ENCODE results near the gene BLMH.

BLMH gene

DNA sequence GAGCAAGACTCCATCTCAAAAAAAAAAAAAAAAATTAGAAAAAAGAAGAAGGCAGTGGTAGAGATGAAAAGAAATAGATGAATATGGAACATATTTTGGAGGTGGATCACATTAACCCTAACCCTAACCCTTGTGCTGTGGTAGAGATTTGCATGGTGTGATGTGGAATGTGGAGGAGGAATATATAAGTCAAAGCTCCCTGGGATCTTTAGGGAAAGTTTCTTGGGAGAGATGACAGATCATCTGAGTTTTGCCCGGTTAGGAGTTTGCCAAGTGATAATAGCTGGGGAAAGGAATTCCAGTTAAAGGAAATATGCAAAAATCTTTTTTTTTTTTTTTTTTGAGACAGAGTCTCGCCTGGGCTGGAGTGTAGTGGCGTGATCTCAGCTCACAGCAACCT is 13.0 kb upstream of the BLMH start:
- no peak for DNase-seq

DNA sequence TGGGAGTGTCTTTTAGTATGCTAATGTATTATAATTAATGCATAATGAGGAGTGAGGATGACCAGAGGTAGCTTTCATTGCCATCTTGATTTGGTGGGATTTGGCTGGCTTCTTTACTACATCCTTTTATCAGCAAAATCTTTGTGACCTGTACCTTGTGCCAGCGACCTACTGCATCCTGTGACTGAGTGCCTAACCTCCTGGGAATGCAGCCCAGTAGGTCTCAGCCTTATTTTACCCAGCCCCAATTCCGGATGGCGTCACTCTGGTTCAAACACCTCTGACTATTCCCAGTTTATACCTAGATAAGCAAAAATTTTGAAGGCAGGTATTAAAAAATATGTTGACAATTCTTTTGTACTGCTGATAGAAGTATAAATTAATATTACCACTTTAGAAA is 10.5 kb upstream of the BLMH start:
- DNase-seq = no peak

DNA sequence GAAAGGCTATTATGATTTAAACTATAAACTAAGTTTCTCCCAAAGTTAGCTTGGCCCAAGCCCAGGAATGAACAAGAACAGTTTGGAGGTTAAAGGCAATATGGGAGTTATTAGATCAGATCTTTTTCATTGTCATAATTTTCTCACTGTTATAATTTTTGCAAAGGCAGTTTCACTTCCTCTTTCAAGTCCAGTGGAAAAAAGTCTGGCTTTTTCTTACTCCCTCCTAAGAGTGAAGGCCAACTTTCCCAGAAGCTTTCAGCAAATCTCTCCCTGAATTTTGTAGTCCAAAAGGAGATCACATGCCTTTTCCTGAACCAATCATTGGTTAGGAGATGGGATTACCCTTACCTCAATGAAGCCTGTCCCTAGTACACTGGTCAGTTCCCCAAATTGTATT is 9.1 kb upstream of the BLMH start:
- DNase-seq = no peak

DNA sequence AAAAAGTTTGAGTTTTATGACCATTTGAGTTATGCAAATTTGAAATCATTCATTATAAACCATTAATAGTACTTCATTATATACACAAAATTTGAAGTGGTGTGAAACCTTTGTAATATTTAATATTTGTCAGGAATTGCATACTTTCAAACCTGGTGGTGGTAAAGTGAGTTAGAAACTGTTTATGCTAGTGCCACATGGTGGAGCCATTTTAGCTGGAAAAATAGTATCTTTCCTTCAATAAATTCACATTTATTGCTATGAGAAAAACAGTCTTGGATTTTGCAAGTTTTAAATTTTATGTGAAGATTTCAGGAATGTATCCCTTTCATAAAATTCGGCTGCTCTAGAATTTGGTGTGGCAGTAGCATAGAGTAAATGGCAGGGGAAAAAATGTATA is 7.3 kb upstream of the BLMH start:
- no peak for DNase-seq

DNA sequence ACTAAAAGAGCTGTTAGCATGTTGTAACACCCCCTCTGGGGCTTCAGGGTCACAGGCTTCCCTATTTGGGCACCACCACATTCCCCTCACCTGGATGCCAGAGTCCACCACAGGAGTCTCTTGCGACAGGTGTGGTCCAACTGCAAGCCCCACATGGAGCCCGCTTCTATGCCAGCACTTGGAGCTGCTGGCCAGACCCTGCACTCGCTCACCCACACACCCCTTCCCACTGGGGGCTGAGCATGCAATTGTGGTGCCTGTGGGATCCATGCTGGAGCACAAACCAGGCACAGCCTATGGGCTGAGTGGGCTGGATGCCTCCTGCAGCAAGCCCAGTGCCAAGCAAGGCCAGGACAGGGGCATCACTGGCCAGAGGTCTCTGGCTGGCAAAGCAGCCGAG is 6.0 kb upstream of the BLMH start:
- no peak for DNase-seq

DNA sequence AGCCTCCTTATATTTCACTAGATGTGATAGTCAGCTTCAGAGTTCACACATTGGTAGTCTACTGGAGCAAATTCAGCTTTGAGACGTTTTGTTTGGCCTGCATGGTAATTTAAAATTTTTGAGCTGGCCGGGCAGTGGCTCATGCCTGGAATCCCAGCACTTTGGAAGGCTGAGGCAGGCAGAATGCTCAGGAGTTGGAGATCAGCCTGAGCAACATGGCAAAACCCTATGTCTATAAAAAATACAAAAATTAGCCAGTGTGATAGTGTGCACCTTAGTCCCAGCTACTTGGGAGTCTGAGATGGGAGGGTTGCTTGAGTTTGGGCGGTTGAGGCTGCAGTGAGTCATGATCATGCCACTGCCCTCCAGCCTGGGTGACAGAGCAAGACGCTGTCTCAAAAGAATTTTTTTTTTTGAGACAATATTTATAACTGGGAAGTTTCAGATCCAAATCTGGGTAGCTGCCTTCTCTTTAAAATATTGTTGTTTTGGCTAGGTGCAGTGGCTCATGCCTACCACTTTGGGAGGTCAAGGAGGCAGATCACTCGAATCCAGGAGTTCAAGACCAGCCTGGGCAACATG is 4.8 kb upstream of the BLMH start:
- no peak for DNase-seq

DNA sequence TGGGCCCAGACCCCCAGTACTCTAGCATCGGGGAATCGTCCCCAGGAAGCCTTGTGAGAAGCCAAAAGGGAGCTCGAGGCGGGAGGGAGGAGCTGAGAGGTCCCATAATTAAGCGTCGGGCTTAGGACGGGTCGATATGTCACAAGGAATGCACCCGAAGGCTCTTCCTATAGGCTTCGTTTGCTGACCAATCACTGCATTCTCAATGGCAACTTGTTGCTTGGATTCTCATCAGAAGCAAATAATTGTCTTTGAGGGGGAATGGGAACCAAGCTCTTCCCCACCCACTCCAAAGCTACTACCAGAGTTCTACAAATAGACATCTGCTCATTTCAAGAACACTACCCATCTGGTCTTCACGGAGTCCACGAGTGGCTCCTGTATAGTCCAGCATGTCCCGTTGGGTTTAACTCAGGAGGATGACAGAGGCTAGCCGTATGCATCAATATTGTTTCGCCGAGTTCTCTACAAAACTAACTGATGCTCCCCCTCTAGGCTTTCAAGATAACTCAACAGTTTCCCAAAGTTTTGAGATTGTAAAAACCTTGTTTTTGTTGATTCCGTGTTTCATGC is 628 bp upstream of the BLMH start:
- DNase-seq = peak; percentile 16

DNA sequence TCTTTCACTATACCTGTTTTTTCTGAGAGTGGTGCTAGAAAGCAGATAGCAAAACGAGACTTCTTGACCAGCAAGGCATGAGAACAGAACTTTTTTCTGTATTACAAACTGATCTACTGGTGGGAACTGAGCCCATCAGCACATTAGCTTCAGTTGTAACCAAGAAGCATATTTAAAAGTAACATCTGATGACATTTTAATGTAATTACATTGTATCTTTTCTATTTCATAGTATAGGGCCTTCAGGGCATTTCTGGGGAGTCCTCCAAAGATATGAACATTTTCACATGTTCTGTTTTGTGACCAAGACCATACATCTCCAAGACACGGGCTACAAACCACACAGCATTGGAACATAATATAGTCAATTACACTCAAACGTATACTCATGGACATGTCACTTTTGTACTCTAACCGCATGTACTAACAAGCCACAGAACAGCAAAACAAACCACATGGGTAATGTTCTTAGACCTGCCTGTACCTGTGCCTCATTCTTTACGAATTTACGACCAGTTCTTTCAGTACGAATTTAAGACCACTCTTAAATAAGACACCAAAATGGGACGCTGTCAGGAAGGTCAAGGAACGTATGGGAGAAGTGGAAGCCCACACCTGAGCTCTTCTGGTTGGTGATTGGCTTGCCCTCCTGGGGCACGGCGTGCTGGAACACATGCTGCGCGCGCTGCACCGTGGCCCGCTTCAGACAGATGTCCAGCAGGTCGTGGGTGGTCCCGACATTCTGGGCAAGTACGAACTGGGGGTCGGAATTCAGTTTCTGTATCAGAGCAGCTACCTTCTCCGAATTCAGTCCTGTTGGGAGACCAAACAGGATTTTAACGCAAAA is 825 bp downstream of the BLMH start:
- peak; percentile 60 for DNase-seq

DNA sequence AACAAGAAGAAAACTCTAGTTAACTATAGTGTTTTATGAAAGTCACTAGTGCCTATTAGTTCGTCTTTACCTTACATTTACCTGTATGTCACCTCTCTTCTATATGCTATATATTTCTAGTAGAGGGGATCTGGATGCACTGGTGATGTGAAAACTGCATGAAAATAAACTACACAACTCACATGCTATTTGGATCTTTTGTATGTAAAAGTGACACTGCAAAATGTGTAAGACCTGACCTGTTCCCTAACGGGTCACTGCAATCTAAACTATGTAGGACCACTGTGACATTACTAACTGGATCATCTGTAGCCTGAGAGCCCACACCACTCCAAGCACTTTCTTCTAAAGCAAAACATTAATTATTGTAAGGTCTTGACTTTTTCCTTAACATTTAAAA is 1.7 kb downstream of the BLMH start:
- DNase-seq = no peak

DNA sequence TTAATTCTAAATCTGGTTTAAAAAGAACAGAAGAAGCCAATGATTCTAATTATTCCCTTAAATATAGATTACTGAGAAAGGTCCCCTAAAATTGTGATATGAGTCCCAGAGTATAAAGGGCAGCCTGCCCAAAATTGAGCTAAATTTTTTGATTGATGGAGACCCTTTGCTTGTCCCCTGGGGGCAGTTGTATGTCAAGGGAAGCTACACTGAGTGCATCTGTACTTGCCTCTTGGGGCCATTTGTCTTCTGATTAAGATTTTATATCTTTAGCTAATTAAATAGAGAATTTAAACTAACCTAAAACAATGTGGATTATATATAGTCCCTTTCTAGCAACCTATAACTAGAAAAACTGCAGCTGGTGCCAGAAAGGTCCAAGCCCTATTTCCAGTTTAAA is 12.6 kb downstream of the BLMH start:
- DNase-seq = no peak

DNA sequence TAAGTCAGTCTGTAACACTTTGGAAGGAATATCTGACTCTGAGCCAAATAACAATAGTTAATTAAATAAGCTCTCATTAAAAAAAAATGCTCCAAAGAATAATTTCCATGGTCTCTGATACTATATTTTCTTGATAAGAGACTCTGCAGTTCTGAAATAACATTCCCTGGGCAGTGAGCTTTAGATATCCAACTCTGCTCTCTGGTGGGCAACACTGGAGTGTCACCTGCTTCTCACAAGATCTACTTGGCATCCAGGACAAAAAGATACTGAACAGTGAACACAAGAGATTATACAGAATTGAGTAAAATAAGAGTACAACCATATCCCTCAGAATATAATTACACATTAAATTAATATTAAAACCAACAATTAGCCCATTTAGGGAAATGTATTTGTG is 13.7 kb downstream of the BLMH start:
- no peak for DNase-seq

DNA sequence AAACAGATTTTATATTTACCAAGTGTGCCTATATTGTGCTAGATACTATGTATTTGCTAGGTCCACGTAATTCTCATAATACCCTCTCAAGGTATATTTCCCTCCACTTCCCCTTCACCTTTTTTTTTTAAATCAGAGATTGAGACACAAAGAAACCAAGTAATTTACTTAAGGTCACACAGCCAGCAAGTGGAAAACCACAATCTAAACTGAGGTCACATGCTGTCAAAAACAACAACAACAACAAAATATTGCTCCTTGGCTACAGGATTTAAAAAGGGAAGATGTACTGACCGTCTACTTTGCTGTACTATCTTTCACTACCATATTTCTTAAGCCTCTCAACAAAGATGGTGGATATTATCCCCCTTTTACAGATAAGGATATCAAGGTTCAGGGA is 15.8 kb downstream of the BLMH start:
- no peak for DNase-seq

DNA sequence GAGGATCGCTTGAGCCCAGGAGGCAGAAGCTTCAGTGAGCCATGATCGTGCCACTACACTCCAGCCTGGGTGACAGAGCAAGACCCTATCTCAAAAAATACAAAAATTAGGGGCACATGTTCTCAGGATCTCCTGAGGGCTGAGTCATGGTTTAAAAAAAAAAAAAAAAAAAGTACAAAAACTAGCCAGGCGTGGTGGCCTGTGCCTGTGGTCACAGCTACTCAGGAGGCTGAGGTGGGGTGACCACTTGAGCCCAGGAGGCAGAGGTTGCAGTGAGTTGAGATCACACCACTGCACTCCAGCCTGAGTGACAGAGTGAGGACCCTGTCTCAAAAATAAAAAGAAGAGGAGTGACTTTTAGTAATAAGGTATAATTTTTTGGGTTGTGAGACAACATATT is 16.9 kb downstream of the BLMH start:
- no peak for DNase-seq

DNA sequence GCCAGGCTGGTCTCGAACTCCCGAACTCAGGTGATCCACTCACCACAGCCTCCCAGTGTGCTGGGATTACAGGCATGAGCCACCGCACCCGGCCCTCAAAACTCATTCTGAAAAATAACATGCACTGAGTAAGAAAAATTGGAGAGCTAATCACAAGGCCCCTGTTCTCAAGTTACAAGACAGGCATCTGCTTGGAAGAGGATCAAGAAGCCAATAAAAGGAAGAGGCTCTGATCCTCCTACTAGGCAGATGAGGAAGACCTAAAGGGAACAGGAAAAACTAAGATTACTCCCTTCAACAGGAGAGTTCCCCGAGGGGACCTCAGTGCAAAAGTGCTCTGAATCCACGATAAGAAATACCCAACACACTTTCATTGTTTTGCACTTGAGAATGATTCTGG is 18.4 kb downstream of the BLMH start:
- DNase-seq = no peak

DNA sequence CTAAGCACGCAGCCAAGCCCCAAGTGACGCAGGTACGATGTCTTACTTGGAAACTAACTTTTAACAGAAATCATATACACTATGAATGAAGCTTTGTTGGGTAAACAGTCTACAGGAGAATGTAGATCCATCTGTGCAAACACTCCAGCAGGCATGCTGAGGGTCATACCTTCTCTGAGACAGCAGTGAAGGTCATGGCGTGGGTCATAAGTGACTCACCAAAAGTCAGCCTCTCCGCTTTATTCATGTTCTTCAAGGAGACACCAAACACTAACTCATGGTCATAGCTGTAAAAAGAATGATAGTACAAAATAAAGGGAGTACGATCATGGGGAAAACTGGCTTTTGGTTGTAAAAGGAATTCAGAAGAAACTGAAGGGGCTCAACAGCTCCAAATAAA is 20.6 kb downstream of the BLMH start:
- DNase-seq = no peak

DNA sequence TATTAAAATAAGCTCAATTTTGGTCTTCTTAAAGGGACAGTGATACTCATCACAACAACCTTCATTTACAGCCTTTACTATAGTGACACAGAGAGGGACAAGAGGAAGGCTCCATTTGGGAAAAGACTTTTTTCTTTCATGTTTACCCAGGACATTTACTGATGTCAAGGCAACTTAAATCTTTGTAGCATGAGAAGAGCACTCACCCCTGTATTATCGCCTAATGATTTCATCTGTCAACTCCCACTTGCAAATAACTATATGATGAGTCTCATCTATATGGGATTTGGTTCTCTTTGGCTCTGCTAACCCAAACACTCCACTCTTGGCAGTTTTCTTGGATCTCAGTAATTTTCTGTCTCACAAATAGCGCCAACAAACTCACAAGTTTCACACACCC is 24.1 kb downstream of the BLMH start:
- DNase-seq = no peak

DNA sequence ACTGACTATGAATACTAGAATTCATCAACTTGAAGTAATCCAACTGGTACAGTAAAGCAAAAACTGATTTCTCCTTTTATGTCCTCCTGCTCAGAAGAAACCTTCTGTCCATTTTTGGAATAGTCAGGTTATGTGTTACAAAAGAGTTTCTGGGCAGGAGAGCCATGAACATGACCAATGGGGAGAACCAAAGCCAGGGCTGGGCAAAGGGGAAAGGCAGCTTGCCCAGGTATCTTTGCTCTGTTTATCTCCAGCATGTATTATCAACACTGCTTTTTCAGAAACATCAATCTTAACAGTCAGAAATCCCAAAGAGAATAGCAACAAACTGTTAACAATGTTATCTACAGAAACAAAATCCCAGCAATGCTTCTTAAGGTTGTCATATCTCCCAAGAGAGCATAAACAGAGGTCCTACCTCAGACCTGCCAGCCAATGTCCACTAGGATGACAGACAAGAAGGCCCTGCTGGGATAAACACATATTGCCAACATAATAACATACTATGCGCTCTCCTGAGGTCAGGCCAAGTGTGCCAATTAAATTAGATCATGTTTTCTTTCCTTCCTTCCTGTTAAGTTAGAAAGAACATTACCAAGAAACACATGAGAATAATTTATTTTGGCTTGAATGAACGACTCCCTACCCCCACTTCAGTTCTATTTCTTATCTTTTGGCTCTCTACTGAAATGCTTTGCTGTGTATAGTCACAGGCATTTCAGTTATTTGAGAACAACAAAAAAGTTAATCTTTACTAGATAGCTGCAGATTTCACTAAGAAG is 28.0 kb downstream of the BLMH start:
- DNase-seq = no peak

DNA sequence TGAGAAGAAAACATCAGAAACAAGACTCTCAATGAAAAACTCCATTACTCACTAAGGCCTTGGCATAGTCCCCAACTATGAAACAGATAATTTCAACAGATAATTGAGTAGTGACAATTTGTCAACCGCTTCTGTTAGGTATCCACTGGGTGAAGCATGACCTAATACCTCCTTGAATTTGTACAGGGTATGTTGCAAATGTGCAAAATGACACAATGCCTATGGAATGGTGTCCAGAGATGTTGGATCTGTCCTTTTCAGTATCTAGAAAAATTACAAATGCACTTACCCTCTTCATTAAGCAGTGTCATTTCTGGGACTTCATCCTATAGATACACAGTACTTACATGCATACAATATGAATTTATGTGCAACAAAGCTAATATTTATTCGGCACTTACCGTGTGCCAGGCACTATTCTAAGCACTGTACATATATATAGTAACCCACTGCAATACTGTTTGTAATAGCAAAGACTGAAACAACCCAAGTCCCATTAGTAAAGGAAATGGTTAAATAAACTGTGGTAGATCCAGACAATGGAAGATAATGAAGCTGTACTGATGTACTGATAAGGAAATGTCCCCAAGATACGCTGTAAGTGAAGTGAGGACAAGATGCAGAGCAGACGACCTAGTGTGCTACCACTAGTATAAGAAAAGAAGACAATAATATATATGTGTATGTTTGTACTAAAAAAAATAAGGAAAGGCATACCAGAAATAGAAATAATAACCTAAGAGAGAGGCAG is 34.8 kb downstream of the BLMH start:
- no peak for DNase-seq

DNA sequence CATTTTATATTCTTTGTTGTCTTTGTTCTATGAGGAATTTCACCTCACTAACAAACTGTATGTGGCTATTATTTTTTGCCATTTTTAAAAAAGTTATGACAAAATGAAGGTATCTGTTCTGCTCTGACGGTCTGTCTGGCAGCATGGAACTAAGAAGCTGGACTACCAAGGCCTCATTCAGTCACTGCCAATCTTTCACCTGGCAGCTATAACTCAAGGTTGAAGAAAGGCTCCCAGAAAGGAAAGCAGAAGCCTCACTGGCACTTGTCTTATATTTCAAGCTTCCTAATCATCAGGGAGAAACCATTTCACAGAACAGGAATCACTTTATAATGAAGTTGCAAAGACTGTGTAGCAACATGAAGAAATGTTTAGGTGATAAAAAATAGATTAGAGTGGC is 37.6 kb downstream of the BLMH start:
- DNase-seq = no peak

DNA sequence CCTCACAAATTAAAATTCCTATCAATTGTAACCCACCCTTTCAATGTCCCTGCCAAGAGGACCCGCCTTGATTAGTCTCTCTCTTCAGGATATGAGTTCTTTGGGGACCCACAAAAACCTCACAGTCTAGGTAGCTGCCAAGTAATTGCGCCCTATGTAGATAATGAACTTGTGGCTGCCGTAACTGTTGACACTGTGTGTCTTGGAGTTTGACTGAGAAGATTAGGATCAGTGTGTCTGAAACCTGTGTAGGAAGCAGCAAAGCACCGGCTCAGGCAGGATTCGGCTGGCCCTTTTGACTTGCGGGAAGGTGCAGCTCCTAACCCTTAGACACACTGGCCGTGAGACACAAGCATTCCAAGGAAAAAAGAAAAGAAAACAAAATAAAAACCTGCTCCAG is 38.4 kb downstream of the BLMH start:
- no peak for DNase-seq

DNA sequence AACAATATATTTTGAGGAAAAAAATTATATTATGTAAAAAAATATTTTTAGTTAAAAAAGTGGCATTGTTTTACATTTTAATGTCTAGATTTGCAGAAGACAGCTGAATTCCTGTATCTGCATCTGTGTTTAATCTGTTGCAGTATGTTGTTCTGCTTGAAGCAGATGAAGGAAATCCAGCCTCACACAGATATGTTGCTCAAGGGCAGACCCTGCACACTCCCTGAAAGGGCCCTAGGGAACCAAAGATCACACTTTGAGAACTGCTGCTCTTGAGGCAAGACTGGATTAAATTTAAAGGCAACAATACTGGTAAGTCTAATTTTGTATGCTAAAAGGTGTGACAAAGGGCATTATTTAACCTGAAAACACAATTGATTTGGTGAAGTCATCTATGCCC is 39.8 kb downstream of the BLMH start:
- no peak for DNase-seq

DNA sequence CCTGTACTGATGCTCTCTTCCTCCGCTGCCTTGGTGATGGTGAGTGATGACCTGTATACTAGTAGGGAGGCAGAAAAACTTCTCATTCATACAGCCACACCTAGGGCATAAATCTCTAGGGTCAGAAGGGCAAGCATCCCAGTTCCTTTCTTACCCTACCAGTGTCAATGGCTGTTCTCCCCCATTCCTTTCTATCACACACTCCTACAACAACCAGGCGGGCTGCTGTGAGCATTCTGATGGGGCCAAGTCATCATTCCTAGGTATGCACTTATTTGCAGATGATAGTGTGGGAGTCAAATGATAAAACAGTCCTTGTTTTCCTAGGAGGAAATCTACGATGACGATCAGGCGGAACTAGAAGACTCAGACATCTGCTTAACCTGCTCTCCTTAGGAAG is 42.3 kb downstream of the BLMH start:
- DNase-seq = no peak

DNA sequence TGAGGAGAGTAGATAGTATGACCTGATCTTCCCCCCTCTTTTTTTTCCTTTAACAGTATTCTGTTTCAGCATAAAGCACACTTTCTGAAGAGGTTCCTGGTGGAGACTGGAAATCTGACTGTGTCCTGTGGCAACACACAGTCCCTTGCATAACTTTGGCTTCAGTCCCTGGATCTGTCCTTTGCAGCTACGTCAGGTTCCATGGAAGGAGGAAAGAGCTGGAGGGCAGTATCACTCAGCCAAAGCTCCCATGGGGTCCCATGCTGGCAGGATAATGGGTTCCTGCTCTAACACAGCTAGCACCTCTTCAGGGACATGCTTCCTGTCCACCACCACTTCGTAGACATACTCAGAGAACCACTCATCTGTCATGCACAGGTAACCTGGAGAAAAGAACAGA is 43.0 kb downstream of the BLMH start:
- DNase-seq = no peak

Data from activated CD4-positive, alpha-beta T cell treated with anti-CD3 and anti-CD28 coated beads, Interleukin-2, amount 50 U/mL, for 16 hours (primary cell).